CD8-positive, alpha-beta memory T cell (primary cell): Measurements from ENCODE around the gene TICAM1. TPM values are rescaled to one million over a fixed set of nuclear protein-coding genes. Genes with fewer than 3 reads are reported as not detected.
"Not testable (repeated sequence)": the region's sequence is repeated elsewhere in the genome, so short reads cannot be mapped to it uniquely, and the experiment has no call there.

ENCODE experiments used
- CTCF ChIA-PET: fragments of 350-600 bp; sonication (Branson Sonifier 250); formaldehyde crosslinking; loops from one replicate; lab custom pipeline; 2021; ENCODE audit warnings: antibody characterized with exemption; lab: Charles Lee
- POLR2A ChIA-PET: fragments of 350-600 bp; sonication (Branson Sonifier 250); formaldehyde crosslinking; loops from one replicate; lab custom pipeline; 2021; ENCODE audit warnings: antibody characterized with exemption; lab: Charles Lee
- DNase-seq, 5 donors: peaks; one replicate each; pipeline versions ENCODE4 v3.0.0 to v3.0.0-alpha.2; 2020 to 2022; ENCODE audit warnings: mixed read lengths in 1 of 5
- H3K27ac ChIP-seq: one replicate; pipeline ENCODE4 v1.7.0; 2013; ENCODE audit warnings: low read depth, mild to moderate bottlenecking, low read length, moderate library complexity
- H3K27me3 ChIP-seq: 2 replicates; pipeline ENCODE4 v1.7.0; 2013; ENCODE audit warnings: low read length, mild to moderate bottlenecking; ENCODE audit not compliant: insufficient read depth, poor library complexity, severe bottlenecking
- H3K36me3 ChIP-seq: 2 replicates; pipeline ENCODE4 v1.7.0; 2013; ENCODE audit warnings: mild to moderate bottlenecking, low read length, moderate library complexity; ENCODE audit not compliant: insufficient read depth
- H3K4me1 ChIP-seq: 2 replicates; pipeline ENCODE4 v1.7.0; 2013; ENCODE audit warnings: mild to moderate bottlenecking, low read length, moderate library complexity; ENCODE audit not compliant: insufficient read depth
- H3K4me3 ChIP-seq: 2 replicates; pipeline ENCODE4 v1.7.0; 2013; ENCODE audit warnings: mild to moderate bottlenecking, low read length
- H3K9me3 ChIP-seq: 2 replicates; pipeline ENCODE4 v1.7.0; 2013; ENCODE audit warnings: mild to moderate bottlenecking, low read length
- H3K27ac Mint-ChIP-seq, 8 donors: one replicate each; pipeline ENCODE4 v1.8.0; 2020 to 2021; ENCODE audit warnings: mixed read lengths in 8 of 8, mild to moderate bottlenecking in 6 of 8, inconsistent platforms in 3 of 8, moderate library complexity in 3 of 8
- H3K27me3 Mint-ChIP-seq, 2 donors: one replicate each; pipeline ENCODE4 v1.8.0; 2020 to 2021; ENCODE audit warnings: mixed read lengths in 2 of 2, mild to moderate bottlenecking in 1 of 2, moderate library complexity in 1 of 2
- H3K36me3 Mint-ChIP-seq, 3 donors: one replicate each; pipeline ENCODE4 v1.8.0; 2020 to 2021; ENCODE audit warnings: mixed read lengths in 3 of 3, inconsistent platforms in 1 of 3, mild to moderate bottlenecking in 1 of 3
- H3K4me1 Mint-ChIP-seq, 3 donors: one replicate each; pipeline ENCODE4 v1.8.0; 2020 to 2021; ENCODE audit warnings: mixed read lengths in 3 of 3, inconsistent platforms in 1 of 3, mild to moderate bottlenecking in 1 of 3
- H3K4me3 Mint-ChIP-seq, 7 donors: one replicate each; pipeline ENCODE4 v1.8.0; 2020 to 2021; ENCODE audit warnings: mixed read lengths in 7 of 7, mild to moderate bottlenecking in 6 of 7, moderate library complexity in 4 of 7, inconsistent platforms in 2 of 7
- H3K9me3 Mint-ChIP-seq, 5 donors: one replicate each; pipeline ENCODE4 v1.8.0; 2020 to 2022; ENCODE audit warnings: mixed read lengths in 5 of 5, mild to moderate bottlenecking in 3 of 5, moderate library complexity in 2 of 5, inconsistent platforms in 1 of 5
- polyA plus RNA-seq: library from polyadenylated mRNA; unstranded; fragments of 300-500 nt; fragmentation: Illumina TruSeq; gene quantifications from one replicate; pipeline ENCODE4 v1.2.3, GENCODE V29; 2021
- total RNA-seq, 2 experiments: library from RNA; stranded (reverse); gene quantifications; one replicate each; pipeline ENCODE4 v1.2.3, GENCODE V29; 2021

The TICAM1 gene
- total and polyA plus RNA-seq, 3 experiments from 2014 or later, result 13.8 to 26.5 (median 24.4) TPM

DNA sequence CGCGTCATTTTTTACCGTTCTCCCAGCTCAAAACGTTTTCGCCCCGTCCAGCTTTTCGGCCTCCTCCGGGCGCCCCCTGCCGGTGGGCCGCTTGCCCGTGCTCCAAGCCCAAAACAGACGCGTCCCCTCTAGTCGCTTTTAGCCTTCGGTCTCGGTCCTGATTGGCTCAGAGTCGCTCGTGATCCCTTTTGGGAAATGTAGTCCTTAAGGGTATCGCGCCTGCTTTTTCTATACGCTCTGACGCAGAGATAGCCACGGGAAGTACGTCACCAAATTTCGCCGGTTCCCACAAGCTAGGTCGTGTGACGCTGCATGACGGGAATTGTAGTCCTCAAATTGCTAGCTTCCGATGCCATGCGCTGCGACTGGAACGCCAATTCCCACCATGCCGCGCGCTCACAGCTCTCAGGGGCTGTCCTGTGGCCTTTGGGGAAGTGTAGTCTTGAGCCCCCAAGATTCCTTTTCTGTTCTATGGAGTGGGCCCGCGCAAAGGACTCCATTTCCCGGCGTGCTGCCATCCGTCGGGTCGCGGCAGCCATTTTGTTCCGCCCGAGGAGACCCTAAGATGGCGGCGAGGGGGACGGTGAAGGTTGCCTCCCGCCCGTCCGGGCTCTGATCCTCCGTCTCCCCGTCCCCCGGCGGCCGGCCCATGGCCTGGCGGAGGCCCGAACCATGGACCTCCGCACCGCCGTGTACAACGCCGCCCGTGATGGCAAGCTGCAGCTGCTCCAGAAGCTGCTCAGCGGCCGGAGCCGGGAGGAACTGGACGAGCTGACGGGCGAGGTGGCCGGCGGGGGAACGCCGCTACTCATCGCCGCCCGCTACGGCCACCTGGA lies 40.1 kb downstream of the TICAM1 start, which contains the start of gene FEM1A:
Gene FEM1A, plus strand, starts transcription at position 552 of the 836 bp plus-strand sequence. Its CDS starts 121 bp downstream, at position 673.
- H3K27ac ChIP-seq, result peak within 1 kb of the TSS; percentile 84
- H3K9me3 Mint-ChIP-seq, result no peaks in the 10 kb centered on the region
- H3K9me3 ChIP-seq, result no peaks in the 10 kb centered on the region
- H3K36me3 Mint-ChIP-seq, result peaks cover 0 to 42% (median 2%) of the 10 kb centered on the region in 3 donors
- peak; percentile 98 to 100 (median 99) for DNase-seq
- POLR2A ChIA-PET, result interaction anchor here (0.6 to 3.1 kb wide), 14 partner anchors 40 to 959 kb away, joined by 3 to 24 read pairs (median 4); partner anchors contain the start of genes DPP9, KDM4B, MYDGF and SAFB
- H3K27me3 ChIP-seq, result no peaks in the 10 kb centered on the region
- H3K27ac Mint-ChIP-seq, result peak within 1 kb of the TSS; percentile 81 to 92 (median 88)
- CTCF ChIA-PET, result interaction anchor here (0.6 to 5.3 kb wide), 33 partner anchors 9 to 993 kb away, joined by 3 to 57 read pairs (median 4); partner anchors contain the start of gene DPP9
- H3K4me3 Mint-ChIP-seq, result peak within 1 kb of the TSS; percentile 81 to 96 (median 84)
- H3K4me1 ChIP-seq, result peaks cover 26% of the 10 kb centered on the region
- peak within 1 kb of the TSS; percentile 72 for H3K4me3 ChIP-seq
- no peaks in the 10 kb centered on the region for H3K27me3 Mint-ChIP-seq
- H3K36me3 ChIP-seq, result peaks cover 10% of the 10 kb centered on the region
- peaks cover 24 to 39% (median 36%) of the 10 kb centered on the region in 3 donors for H3K4me1 Mint-ChIP-seq

DNA sequence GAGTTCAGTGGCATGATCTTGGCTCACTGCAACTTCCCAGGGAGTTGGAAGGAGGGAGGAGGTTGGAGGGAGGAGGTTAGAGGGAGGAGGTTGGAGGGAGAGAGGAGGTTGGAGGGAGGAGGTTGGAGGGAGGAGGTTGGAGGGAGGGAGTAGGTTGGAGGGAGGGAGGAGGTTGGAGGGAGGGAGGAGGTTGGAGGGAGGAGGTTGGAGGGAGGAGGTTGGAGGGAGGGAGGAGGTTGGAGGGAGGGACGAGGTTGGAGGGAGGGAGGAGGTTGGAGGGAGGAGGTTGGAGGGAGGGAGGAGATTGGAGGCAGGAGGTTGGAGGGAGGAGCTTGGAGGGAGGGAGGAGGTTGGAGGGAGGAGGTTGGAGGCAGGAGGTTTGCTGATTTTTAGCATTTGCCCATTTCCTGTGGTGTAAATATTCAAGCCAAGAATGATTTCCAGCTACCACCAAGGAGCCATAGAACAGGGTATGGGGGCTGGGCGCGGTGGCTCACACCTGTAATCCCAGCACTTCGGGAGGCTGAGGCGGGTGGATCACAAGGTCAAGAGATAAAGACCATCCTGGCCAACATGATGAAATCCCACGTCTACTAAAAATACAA lies 45.0 kb downstream of the TICAM1 start:
- H3K4me1 ChIP-seq, H3K27ac Mint-ChIP-seq, DNase-seq, H3K4me1 Mint-ChIP-seq, H3K27ac ChIP-seq, H3K36me3 Mint-ChIP-seq, POLR2A ChIA-PET, H3K4me3 ChIP-seq, H3K9me3 ChIP-seq, H3K9me3 Mint-ChIP-seq, H3K36me3 ChIP-seq, H3K27me3 ChIP-seq: not testable (repeated sequence)
- peak overlapping the region in 1 of 7 donors; percentile 54 for H3K4me3 Mint-ChIP-seq
- CTCF ChIA-PET, result interaction anchor here (1.1 kb wide), 1 partner anchor 54 kb away, joined by 3 read pairs; no protein-coding TSS in a partner anchor
- H3K27me3 Mint-ChIP-seq, result peaks cover 0 to 16% of the 10 kb centered on the region in 2 donors

DNA sequence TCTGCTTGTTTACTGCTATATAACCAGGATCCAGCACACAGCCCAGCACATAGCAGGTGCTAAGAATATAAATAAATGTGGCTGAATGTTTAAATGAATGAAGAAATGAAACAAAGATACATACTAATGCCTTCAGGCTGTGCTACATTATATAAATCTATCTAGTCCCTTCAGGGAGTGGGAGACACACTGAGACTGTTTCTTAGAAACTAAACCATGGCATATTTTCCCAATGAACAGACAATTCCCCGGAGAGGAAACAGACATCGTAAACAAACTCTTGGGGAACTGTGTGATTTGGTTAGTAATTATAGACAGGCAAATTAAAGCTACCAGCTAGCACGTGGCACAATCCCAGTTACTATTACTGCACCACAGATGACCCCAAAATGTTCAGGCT lies 49.7 kb downstream of the TICAM1 start:
- peaks cover 0 to 6% (median 2%) of the 10 kb centered on the region in 5 donors for H3K9me3 Mint-ChIP-seq
- H3K4me3 Mint-ChIP-seq, result no peak overlapping the region
- Histone ChIP-seq H3K4me3 (no peak overlapping the region), H3K9me3 (no peaks in the 10 kb centered on the region), H3K27me3 (no peaks in the 10 kb centered on the region), H3K4me1 (no peaks in the 10 kb centered on the region), H3K27ac (no peak overlapping the region), H3K36me3 (no peaks in the 10 kb centered on the region)
- ChIA-PET CTCF (interaction anchor here (1.0 to 2.2 kb wide), 3 partner anchors 9 to 28 kb away, joined by 3 to 6 read pairs (median 3); partner anchors contain the start of gene FEM1A), POLR2A (no interaction called here)
- no peak for DNase-seq
- H3K36me3 Mint-ChIP-seq, result peaks cover 0 to 4% (median 0%) of the 10 kb centered on the region in 3 donors
- H3K27ac Mint-ChIP-seq, result no peak overlapping the region
- H3K27me3 Mint-ChIP-seq, result peaks cover 10 to 20% of the 10 kb centered on the region in 2 donors
- no peaks in the 10 kb centered on the region for H3K4me1 Mint-ChIP-seq

GRCh38 chr19:4780860-4781259 lies 50.7 kb downstream of the TICAM1 start:
- ChIA-PET POLR2A (no interaction called here), CTCF (interaction anchor here (2.2 kb wide), 1 partner anchor 10 kb away, joined by 6 read pairs; the partner anchor contains the start of gene FEM1A)
- Mint-ChIP-seq H3K36me3 (peaks cover 0 to 4% (median 0%) of the 10 kb centered on the region in 3 donors), H3K4me3 (no peak overlapping the region), H3K27me3 (peaks cover 10 to 23% of the 10 kb centered on the region in 2 donors), H3K4me1 (no peaks in the 10 kb centered on the region), H3K27ac (no peak overlapping the region), H3K9me3 (peaks cover 0 to 6% (median 2%) of the 10 kb centered on the region in 5 donors)
- no peak overlapping the region for H3K4me3 ChIP-seq
- DNase-seq, result no peak
- H3K27ac ChIP-seq, result no peak overlapping the region
- H3K27me3 ChIP-seq, result no peaks in the 10 kb centered on the region
- H3K36me3 ChIP-seq, result no peaks in the 10 kb centered on the region
- no peaks in the 10 kb centered on the region for H3K4me1 ChIP-seq
- no peaks in the 10 kb centered on the region for H3K9me3 ChIP-seq

GRCh38 chr19:4778124-4778523 lies 53.4 kb downstream of the TICAM1 start:
- H3K36me3 Mint-ChIP-seq, H3K4me3 Mint-ChIP-seq, H3K36me3 ChIP-seq, H3K9me3 ChIP-seq, H3K27ac Mint-ChIP-seq, H3K27me3 ChIP-seq, H3K4me1 ChIP-seq, DNase-seq, H3K4me3 ChIP-seq, H3K27ac ChIP-seq, H3K9me3 Mint-ChIP-seq, H3K4me1 Mint-ChIP-seq, POLR2A ChIA-PET: not testable (repeated sequence)
- CTCF ChIA-PET, result interaction anchor here (1.3 kb wide), 1 partner anchor 13 kb away, joined by 5 read pairs; the partner anchor contains the start of gene FEM1A
- peaks cover 21 to 33% of the 10 kb centered on the region in 2 donors for H3K27me3 Mint-ChIP-seq

DNA sequence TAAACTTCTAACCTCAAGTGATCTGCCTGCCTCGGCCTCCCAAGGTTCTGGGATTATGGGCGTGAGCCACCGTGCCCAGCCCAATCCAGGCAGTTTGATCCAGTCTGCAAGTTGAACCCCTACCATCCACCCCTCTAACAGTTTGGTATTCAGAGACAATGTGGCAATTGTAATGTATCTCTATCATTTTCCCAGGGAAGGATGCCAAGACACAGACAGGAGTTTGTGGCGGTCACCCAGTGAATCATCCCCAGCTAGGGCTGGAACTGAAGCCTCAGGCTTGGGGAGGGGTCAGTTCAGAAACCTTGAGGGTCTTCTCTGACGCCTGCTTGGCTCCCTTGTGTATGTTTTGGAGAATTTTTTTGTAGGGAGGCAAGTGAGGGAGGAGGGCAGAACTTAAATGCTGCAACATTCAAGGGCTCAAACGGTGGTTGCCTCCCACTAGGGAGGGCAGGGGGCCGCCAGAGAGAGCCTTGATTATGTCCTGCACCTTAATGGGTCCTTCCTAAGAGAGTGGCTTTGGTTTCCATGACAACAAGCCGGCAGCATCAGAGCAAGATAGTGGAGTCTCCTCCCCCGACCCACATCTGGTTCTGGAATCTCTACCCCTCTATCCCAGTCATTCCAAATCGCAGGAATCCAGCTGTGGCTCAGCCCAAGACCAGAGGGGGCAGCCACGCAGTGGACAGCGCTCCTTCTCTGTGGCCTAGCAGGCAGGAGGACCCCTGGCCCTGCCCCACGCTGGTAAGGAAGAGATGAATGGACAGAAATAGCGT lies 54.9 kb downstream of the TICAM1 start:
- no peak overlapping the region for H3K27ac Mint-ChIP-seq
- Histone ChIP-seq H3K27me3 (no peaks in the 10 kb centered on the region), H3K4me1 (no peaks in the 10 kb centered on the region), H3K9me3 (no peaks in the 10 kb centered on the region), H3K36me3 (no peaks in the 10 kb centered on the region), H3K4me3 (no peak overlapping the region), H3K27ac (no peak overlapping the region)
- H3K4me1 Mint-ChIP-seq, result no peaks in the 10 kb centered on the region
- peaks cover 0 to 9% (median 4%) of the 10 kb centered on the region in 5 donors for H3K9me3 Mint-ChIP-seq
- H3K36me3 Mint-ChIP-seq, result peaks cover 0 to 2% (median 0%) of the 10 kb centered on the region in 3 donors
- POLR2A ChIA-PET, result no interaction called here
- CTCF ChIA-PET, result no interaction called here
- no peak for DNase-seq
- H3K27me3 Mint-ChIP-seq, result peaks cover 26 to 38% of the 10 kb centered on the region in 2 donors
- H3K4me3 Mint-ChIP-seq, result no peak overlapping the region

DNA sequence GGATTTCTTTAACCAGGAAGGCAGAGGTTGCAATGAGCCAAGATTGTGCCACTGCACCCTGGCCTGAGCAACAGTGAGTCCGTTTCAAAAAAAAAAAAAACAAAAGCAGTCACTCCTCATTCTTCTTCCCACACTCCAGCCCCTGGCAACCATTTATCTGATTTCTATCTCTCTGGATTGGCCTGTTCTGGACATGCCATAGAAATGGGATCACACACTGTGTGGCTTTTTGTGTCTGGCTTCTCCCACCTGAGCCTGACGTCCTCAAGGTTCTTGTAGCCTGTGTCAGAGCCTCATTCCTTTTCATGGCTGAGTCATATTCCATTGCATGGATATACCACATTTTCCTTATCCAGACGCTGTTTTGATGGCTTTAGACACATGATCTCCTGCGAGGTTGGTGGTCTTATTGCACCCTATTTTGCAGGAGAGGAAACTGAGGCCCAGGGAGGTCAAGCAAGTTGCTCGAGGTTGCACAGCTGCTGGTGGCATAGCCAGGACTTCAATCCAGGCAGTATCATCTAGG lies 55.8 kb downstream of the TICAM1 start:
- Histone ChIP-seq H3K27ac (no peak overlapping the region), H3K9me3 (no peaks in the 10 kb centered on the region), H3K4me1 (no peaks in the 10 kb centered on the region), H3K36me3 (no peaks in the 10 kb centered on the region), H3K4me3 (no peak overlapping the region), H3K27me3 (no peaks in the 10 kb centered on the region)
- Mint-ChIP-seq H3K9me3 (peaks cover 0 to 5% (median 0%) of the 10 kb centered on the region in 5 donors), H3K4me3 (no peak overlapping the region), H3K27ac (no peak overlapping the region), H3K4me1 (no peaks in the 10 kb centered on the region), H3K27me3 (peaks cover 23 to 35% of the 10 kb centered on the region in 2 donors), H3K36me3 (no peaks in the 10 kb centered on the region)
- CTCF ChIA-PET, result no interaction called here
- POLR2A ChIA-PET, result no interaction called here
- DNase-seq, result no peak
